G401 (cell line): ENCODE results near the gene IMPG2. TPM values are rescaled to one million over a fixed set of nuclear protein-coding genes. Genes with fewer than 3 reads are reported as not detected.

Experiments
- DNase-seq: peaks from one replicate; pipeline ENCODE4 v3.0.0-alpha.2; 2015; ENCODE audit warnings: low spot score
- in situ Hi-C: cut with HindIII; loops from 2 replicates; pipeline ENCODE4 v1.10.0; 2016; ENCODE audit warnings: low sequenced_read_pairs, mixed read lengths
- total RNA-seq: library from RNA; depleted of rRNA; stranded (reverse); fragments of >200 nt; shearing (Covaris generic); gene quantifications from 2 replicates; pipeline ENCODE4 v1.2.3, GENCODE V29; 2014

IMPG2 gene
- total RNA-seq, 1 experiment from 2014 or later: not detected

DNA sequence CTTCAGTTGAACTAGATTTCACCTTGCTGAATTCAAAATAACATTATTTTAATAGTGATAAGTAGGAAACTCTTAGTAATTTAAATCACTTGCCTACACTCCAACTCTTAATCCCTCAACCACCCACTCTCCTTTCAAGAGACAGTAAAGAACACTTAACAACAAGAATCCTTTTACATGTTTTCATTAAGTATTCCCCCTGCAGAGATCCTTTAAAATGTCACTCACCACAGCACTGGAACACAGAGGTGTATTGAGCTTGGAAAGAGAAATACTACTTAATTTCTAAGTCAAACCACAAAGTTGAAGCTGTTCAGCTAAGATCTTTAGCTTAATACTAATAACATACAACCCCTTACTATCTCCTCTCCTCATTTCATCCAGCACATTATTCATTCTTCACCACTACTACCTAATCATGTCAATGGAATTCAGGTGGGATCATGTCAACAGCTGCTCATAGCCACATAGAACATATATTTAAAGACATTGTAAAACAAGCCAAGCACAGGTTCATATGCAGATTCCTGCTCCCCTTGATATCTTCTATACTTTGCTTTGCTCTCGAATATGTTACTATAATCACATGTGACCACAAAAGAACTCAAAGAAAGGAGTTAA is 40.5 kb downstream of the IMPG2 start:
- DNase-seq: no peak
- in situ Hi-C loops: no loop called here

DNA sequence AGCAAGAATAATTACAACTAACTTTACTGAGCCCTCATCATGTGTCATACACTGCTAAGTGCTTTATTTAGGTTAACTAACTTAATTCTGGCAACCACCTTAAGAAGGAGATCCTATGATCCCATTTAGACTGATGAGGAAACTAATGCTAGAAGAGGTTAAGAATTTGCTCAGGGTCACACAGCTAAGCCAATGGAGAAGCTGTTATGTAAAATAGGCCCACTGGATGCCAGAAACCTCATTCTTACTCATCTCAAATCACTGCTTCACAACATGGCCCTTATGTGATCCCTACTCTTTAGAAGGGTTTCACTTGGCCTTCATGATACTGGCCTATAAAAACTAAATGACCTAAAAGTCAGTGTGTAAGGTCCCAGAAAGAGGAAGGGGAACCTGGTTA is 41.2 kb downstream of the IMPG2 start:
- no peak for DNase-seq
- in situ Hi-C loops: no loop called here

- no peak for DNase-seq
- in situ Hi-C loops: no loop called here
Observed at GRCh38 chr3:101278727-101279126, 41.6 kb downstream of the IMPG2 start.

DNA sequence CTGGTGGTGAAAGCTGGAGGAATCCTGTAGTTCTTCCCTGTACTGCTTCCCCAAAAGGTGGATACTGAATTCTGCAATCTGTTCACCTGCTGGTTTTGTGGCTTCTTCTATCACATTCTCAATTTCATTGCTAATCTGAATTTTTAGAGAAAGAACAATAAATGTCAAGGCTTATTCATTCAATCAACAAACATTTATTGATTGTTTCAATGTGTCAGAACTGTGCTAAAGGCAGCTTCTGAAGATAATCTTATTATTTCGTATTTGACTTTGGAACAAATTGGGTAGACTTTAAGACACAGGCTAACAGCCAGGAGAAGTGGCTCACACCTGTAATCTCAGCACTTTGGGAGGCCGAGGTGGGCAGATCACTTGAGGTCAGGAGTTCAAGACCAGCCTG is 46.8 kb downstream of the IMPG2 start:
- DNase-seq: no peak
- in situ Hi-C loops: no loop called here

DNA sequence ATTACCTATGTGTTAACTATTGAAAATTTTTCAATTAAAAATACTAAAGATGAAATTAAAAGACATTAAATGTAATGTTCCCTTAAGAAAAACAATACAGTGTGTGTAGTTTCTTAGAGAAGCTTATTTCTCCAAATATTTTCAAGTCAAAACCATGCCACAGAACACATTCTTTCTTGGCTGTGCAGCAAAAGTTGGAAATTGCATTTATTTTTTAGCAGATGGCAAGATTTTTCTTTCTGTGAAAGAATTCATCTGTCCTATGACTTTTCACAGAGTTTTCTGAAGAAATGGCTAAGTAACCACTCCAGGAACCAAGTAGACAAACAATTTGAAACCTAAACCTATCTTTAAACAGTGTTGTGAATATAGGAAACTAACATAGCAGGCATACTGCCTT is 47.2 kb downstream of the IMPG2 start:
- in situ Hi-C loops: no loop called here
- DNase-seq: no peak

GRCh38 chr3:101271728-101272127 is 48.6 kb downstream of the IMPG2 start:
- no peak for DNase-seq
- in situ Hi-C loops: no loop called here

DNA sequence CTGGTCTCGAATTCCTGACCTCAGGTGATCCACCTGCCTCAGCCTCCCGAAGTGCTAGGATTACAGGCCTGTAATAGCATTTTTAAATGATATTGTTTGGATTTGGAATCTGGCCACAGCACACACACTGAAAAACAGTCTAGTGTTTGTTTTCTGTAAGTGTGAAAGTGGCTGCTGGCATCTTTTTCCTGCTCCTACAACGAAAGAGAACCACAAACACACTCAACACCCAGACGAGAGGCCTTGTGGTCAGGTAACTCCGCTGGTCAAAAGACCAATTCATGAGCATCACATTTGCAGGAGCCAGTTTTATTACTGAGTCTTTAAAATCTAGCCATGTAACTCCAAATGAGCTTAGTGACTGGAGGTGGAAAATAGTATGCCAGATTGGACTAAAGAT is 50.2 kb downstream of the IMPG2 start:
- no peak for DNase-seq
- in situ Hi-C loops: no loop called here

DNA sequence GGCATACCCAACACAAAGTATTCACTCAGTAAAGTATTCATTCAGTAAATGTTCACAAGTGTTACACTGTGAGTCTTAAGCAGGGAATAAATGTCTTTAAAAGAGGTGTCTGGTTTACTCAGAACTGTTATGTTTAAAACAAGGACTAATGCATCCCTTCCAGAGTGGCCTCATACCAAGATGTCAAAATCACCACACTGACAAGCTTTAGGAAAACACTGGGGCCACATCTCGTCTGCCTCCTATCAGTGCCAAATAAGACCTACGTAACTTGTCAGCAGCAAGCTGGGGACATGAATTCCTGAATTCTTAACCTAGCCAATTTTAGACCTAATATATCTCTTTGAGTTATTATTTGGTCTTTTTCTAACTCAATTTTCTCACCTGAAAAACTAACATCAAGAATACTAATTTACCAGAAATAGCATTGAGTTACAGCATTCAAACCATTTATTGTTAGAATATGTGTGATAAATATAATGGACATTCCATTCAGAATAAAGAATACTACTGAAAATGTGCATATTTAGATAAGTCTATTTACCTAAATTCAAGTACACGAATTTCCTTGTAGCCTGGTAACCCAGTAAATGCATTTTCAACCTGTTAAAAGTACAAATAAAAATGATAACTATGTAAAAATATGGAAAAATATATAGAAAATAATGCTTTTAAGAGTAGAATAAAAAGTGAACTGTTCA is 51.3 kb downstream of the IMPG2 start:
- in situ Hi-C loops: no loop called here
- DNase-seq: no peak

GRCh38 chr3:101268141-101268540 is 52.2 kb downstream of the IMPG2 start:
- no peak for DNase-seq
- in situ Hi-C loops: no loop called here

DNA sequence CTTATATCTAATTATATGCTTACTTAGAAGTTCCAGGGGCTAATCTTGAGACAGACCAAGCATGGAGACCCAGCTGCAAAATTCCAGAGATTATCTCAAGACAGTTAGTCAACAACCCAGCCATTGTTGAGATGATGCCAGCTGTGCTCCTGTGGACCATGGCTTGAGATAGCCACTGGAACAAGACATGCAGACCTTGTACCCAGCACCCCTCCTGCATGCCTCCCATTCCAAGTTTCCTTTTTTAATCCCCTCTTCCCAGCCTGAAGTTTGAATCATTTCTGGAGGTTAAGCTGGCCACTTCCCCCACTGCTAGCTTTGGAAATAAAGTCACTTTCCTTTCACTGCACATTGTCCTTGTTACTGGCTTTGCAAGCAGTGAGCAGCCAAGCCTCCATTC is 53.8 kb downstream of the IMPG2 start:
- in situ Hi-C loops: no loop called here
- no peak for DNase-seq

GRCh38 chr3:101266071-101266470 is 54.3 kb downstream of the IMPG2 start:
- no peak for DNase-seq
- in situ Hi-C loops: no loop called here

DNA sequence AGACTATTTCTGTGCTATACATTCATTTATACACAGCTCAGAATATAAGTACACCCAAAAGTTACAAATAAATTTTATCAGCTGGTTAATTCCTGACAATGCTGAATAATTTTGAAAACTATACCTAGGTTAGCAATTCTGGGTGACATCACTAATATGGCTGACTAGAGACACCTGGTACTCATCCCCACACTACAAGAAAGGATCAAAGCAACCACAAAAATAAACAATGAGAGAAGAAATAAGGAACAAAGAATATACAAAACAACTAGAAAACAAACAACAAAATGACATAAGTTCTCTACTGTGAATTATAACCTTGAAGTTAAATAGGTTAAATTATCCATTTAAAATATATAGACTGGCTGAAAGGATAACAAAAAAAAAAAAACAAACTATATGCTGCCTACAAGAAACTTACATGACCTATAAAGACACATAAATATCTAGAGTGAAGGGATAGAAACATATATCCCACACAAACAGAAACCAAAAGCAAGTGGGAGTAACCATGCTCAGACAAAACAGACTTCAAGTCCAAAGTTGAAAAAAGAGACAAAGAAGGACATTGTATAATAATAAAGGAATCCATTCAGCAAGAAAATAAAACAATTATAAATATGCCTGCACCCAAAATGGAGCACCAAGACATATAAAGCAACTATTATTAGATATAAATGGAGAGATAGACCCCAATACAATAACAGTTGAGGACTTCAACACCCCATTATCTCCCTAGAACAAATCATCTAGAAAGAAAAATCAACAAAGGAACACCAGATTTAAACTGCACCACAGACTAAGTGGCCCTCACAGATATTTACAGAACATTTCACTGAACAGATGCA is 57.8 kb downstream of the IMPG2 start:
- DNase-seq: no peak
- in situ Hi-C loops: no loop called here

GRCh38 chr3:101261506-101261905 is 58.9 kb downstream of the IMPG2 start:
- no peak for DNase-seq
- in situ Hi-C loops: no loop called here

DNA sequence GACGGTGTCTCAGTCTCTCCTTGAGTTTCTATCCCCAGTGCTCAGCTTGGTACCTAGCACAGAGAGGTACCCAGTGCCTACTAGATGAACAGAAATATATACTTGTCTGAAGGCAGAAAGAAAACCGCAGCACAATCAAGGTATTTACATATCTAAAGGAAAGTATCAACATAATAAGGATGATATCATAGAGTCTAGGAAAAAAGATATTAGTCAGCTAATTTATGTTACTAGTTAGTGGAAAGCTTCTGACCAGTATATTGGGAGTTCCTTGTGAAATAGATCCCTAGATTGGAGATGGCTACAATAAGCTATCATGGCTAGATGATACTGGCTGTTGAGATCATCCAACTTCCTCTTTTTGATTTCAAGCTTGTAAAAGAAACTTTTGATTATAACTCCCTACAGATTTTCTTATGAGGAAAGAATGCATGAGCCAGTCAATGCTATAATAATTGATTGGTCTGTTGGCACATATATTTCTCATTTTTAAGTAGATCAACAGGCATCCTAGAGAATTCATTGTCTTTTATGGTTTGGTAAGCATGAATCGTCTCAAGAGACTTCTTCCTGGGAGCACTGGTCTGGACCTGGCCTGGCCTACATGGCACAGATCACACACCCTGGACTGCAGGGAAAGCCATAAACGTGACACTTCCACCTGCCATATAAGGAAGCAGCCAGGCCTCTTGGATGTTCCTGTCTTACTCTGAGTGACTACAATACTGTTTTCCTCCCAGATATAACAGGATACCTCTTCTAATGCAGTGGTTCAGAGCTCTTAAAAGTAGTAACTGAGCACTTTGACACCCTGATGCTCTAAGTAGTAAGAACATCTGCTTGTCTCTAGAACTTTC is 60.7 kb downstream of the IMPG2 start:
- in situ Hi-C loops: no loop called here

DNA sequence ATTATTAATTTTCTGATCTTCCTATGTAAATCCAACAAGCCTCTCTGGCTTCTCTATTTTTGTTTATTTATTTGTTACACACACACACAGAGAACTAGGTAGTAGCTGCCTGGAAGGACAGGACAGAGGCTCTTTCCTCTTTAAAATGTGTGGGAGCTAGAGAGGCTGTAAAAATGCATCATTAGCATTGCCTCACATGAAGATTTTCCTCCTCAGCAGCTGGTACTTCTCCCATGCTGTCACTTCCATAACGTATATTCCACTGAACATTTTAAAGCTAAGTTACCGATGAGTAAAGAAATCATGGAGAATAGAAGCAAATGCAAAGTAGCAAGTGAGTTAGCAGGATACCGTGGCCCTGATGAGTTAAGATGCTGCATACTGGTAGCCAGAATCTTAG is 63.9 kb downstream of the IMPG2 start:
- no peak for DNase-seq
- in situ Hi-C loops: no loop called here

More for the DNA sequence above, 60.7 kb downstream of the IMPG2 start:
- DNase-seq: no peak

- DNase-seq: no peak
- in situ Hi-C loops: no loop called here
Observed at GRCh38 chr3:101255441-101255840, 64.9 kb downstream of the IMPG2 start.

DNA sequence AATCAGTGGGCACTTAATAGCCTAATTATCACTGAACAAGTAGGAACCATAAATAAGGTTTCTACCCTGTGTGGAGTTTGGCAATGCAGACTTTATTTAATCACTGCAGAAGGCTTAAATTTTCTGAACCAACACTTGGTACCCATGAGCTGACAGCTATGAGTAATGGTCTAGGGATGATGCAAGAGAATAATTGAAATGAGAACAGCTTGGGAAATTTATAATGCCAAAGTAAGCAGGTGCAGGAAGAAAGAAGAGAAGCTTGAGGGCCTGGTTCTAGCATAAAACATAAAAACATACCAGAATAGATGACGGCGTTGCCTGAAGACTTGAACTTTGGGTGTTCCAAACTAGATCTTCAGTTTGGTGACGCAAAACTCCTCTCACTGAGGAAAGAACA is 67.0 kb downstream of the IMPG2 start:
- no peak for DNase-seq
- in situ Hi-C loops: no loop called here

- in situ Hi-C loops: no loop called here
- no peak for DNase-seq
Observed at GRCh38 chr3:101252945-101253344, 67.4 kb downstream of the IMPG2 start.

DNA sequence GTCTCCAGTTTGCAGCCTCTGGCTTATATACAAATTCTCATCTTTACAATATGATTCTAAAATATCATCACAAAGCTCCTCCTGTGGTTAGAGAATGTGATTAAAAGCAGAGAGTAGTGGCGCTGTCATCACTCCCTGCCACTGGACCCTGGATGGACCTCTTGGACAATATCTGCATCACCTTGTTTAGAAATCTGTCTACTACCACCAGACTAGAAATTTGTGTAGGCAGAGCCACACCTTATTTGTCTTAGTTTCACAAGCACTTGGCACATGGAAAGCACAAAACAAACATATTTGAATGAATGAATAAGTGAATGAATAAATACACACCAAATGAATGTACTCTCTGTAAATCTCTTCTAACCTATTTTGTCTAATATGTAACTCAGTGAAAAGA is 68.1 kb downstream of the IMPG2 start:
- DNase-seq: no peak
- in situ Hi-C loops: no loop called here
